Measurements from ENCODE around the gene RNU5D-1. TPM values are rescaled to one million over a fixed set of nuclear protein-coding genes. Genes with fewer than 3 reads are reported as not detected.
"Not testable (repeated sequence)": the region's sequence is repeated elsewhere in the genome, so short reads cannot be mapped to it uniquely, and the experiment has no call there.

RNU5D-1 gene
- total RNA-seq, 2 experiments from 2014 or later, result not detected

DNA sequence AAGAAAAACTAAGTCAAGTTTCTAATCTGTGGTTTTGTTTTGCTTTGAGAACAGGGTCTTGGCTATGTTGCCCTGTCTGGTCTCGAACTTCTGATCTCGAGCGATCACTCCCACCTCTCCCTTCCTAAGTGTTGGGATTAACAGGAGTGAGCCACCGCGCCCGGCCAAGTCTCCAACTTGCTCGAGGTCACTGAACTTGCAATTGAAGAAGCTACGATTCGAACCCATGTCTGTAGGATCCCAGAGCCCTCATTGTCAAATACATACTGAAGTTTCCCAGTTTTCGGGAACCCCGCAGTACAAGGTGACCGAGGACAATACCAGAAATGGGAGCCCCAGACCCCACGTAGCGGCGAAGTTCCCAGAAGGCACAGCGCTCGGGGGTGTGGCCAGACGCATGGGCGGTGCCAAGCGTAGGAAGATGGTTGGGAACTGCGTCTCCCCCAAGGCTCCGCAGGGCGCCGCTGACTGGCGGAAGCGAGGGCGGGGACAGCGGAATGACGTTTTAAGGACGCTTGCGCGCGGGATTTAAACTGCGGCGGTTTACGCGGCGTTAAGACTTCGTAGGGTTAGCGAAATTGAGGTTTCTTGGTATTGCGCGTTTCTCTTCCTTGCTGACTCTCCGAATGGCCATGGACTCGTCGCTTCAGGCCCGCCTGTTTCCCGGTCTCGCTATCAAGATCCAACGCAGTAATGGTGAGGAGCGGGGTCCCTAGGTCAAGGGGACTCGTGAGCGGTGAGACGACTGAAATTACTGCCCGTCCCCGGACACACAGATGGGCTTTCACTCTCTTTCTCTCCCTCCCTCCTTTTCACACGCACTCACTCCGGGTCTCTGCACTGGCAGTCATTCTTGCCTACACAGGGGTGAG, 8.6 kb upstream of the RNU5D-1 start, which contains the start of gene KIF2C:
Gene KIF2C (plus strand): TSS at position 531 of the 872 bp plus-strand sequence. CDS start 96 bp downstream, at position 627.
- POLR2A ChIA-PET, result interaction anchor here (0.5 to 1.6 kb wide), 5 partner anchors 8 to 754 kb away, joined by 3 to 5 read pairs (median 4); partner anchors contain the start of gene PLK3
- CTCF ChIA-PET, result interaction anchor here (1.0 to 2.8 kb wide), 3 partner anchors 9 to 47 kb away, joined by 3 to 14 read pairs (median 3); partner anchors contain the start of gene RNU5D-1

DNA sequence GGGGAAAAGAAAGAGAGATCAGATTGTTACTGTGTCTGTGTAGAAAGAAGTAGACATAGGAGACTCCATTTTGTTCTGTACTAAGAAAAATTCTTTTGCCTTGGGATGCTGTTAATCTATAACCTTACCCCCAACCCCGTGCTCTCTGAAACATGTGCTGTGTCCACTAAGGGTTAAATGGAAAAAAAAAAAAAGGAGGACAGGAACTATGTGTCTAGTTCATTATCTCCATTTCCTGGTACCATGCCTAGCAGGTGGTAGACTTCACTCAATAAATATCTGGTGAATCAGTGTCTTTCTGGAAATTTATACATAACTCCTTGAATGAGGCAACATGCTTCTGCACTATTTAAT, 8.0 kb upstream of the RNU5D-1 start:
- POLR2A ChIA-PET, result interaction anchor here (0.6 to 1.6 kb wide), 4 partner anchors 8 to 753 kb away, joined by 3 to 4 read pairs (median 4); partner anchors contain the start of gene PLK3
- CTCF ChIA-PET, result not testable (repeated sequence)

DNA sequence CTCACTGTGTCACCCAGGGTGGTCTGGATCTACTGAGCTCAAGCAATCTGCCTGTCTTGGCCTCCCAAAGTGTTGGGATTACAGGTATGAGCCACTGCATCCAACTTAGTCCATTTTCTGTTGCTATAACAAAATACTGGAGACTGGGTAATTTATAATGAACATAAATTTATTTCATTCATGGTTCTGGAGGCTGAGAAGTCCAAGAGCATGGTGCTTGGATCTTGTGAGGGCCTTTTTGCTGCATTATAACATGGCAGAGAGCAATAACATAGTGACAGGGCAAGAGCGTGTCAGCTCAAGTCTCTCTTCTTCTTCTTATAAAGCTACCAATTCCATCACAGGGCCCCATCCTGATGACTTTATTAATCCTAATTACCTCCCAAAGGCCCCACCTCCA, 5.0 kb upstream of the RNU5D-1 start:
- POLR2A ChIA-PET, result interaction anchor here (1.8 kb wide), 1 partner anchor 14 kb away, joined by 5 read pairs; no protein-coding TSS in a partner anchor

DNA sequence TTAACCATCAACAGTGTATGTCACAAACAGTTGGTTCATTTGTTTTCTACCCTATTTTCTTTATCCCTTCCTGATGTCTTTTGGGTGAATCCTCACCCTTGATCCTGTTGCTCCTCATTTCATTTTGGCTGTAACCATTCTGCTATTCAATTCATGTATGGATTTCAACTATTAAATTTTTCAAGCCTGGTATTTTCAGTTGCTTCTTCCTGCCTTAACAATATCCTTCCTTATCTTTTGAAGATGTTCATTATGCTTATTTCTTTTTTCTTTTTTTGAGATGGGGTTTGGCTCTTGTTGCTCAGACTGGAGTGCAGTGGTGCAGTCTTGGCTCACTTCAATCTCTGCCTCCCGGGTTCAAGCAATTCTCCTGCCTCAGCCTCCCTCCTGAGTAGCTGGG, 2.8 kb upstream of the RNU5D-1 start:
- POLR2A ChIA-PET, result interaction anchor here (4.9 kb wide), 1 partner anchor 12 kb away, joined by 153 read pairs; no protein-coding TSS in a partner anchor

More for the DNA sequence above, 5.0 kb upstream of the RNU5D-1 start:
- CTCF ChIA-PET, result interaction anchor here (0.7 to 0.8 kb wide), 2 partner anchors 10 to 14 kb away, joined by 3 read pairs; no protein-coding TSS in a partner anchor

DNA sequence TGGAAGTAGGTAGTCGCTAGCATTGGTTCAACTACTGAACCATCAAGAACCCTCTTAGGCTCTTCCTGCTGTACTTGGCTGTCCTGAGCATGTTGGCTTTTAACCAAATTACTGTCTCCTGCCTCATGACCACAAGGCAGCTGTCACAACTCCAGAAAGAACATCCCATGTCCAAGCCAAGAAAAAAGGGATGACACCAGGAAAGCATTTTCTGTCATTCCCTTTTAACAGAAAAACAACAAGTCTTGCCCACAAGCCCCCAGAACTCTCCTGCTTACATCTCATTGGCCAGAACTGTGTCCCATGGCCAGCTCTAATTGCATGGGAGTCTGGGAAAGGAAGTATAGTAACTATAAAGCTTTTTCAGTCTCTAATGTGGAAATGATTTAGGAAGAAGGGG, 2.4 kb upstream of the RNU5D-1 start:
- CTCF ChIA-PET, result interaction anchor here (4.0 kb wide), 1 partner anchor 42 kb away, joined by 16 read pairs; the partner anchor contains the start of gene RPS8
- POLR2A ChIA-PET, result interaction anchor here (1.2 to 4.9 kb wide), 2 partner anchors 12 to 86 kb away, joined by 3 to 153 read pairs; no protein-coding TSS in a partner anchor

More for the DNA sequence above, 2.8 kb upstream of the RNU5D-1 start:
- CTCF ChIA-PET, result no interaction called here

DNA sequence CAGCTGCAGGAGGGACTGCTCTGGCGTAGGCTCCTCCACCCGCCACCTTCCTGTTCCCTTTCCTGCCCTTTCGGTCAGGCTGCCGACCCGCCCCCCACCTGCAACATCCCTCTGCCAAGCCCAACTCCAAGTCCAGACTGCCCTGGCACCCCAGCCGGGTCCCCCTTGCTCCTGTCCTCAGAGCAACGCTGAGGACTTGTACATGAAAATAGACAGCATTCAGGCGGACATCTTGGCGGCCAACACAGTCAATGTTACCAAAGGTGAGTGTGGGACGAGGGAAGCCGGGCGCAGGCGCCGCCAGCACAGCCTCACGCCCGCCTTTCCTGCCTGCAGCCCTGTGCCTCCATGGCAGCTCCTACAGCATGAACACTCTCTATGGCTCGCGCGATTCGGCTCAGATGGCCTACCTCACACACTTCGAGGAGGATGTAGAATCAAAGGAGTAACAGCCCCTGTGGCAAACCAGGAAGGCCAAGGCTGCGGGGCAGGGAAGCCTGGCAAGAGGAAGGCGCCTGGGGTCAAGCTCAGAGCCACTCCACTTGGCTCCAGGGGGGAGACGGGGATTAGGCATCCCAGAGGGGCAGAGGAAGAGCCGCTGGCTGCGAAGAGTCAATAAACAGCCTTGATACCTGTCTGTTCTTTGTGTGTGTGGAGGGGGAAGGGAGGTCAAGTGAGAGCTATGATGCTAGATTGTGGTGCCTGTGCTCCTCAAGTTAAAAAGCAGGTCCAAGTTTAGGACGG, 5.8 kb downstream of the RNU5D-1 start:
- CTCF ChIA-PET, result interaction anchor here (1.1 to 1.2 kb wide), 2 partner anchors 18 to 84 kb away, joined by 3 to 4 read pairs; partner anchors contain the start of gene BTBD19
- POLR2A ChIA-PET, result no interaction called here

DNA sequence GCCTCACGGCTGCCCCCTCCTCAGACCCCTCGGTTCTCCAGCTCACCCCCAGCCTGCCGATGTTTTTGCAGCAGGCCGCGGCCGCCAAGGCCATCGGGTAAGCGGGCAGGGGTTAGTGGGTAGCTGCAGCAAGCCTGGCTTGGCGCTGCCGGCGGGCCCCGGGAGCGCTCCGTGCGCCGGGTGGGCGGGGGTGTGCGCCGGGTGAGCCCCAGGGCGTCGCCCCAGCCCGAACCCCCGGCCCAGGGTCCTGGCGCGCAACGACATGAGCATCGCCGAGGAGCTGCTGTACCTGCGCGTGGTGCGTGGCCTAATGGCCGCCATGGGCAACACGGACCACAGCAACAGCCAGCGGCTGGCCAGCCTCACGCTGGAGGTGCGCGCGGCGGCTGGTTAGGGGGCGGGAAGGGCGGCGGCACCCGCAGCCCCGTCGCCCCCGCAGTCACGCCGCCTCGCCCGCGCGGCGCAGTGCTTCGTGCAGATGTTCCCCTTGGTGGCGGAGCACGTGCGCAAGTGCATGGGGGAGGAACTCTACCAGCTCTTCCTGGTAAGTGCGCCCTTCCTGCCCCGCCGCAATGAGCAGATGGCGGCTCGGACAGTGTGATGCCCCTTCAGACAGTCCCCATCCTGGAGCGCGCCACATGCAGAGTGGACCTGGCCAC, 6.5 kb downstream of the RNU5D-1 start:
- POLR2A ChIA-PET, result no interaction called here
- CTCF ChIA-PET, result interaction anchor here (1.1 to 5.9 kb wide), 2 partner anchors 6 to 84 kb away, joined by 4 to 38 read pairs; partner anchors contain the start of genes BTBD19 and RNU5D-1

DNA sequence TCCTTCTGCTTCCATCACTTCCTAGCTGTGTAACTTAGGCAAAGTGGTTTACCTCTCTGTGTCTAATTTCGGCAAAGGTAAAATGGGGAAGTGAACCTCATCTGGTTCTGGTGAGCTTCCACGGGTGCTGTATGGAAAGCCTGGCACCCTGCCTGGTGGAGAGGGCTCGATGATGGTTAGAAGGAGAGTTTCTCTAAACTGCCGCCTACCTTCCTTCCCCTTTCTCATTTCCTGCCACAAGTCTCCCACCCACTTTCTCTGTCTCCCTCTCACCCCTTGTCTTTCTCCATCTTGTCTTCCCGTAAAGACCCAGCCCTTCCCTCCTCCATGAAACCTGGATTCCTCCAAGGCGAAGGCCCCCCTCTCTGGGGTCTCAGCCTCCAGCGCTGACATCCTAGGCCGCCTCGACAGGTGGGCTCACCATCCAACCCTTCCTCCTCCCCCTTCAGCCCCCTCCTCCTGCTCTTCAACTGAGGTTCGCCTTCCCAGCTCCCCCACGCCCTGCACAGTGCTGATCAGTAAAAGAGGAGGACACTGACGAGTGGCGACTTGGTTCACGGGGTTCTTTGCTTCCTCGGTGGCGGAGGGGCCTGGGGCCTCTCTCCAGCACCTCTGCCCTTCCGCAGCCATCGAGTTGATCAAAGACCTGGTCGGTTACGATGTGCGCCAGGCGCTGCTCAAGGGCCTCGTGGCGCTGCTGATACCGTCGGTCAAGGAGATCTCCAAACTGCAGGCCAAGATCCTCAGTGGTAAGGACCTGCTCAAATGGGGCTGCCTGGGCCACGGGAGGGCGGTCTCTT, 7.3 kb downstream of the RNU5D-1 start:
- ChIA-PET CTCF (interaction anchor here (1.1 to 5.9 kb wide), 2 partner anchors 7 to 85 kb away, joined by 4 to 38 read pairs; partner anchors contain the start of genes BTBD19 and RNU5D-1), POLR2A (interaction anchor here (0.6 to 1.8 kb wide), 2 partner anchors 87 to 97 kb away, joined by 3 to 5 read pairs; no protein-coding TSS in a partner anchor)

DNA sequence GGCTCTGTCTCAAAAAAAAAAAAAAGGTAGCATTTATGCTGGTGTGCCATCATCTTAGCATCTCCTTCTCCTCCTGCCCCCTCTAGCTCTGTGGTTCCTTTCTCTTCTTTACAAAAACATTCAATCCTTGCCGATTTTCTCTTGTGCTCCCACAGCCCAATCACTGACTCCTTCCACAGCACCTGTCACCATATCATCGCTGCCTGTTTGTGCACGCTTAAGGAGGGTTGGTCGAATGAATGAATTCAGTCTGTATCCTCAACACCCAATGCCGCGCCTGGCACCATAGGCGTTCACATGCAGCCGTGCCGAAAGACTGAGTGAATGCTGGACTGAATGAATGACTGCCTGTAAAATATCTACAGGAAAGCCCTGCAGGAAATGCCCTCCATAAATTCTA, 7.9 kb downstream of the RNU5D-1 start:
- ChIA-PET POLR2A (interaction anchor here (1.8 to 2.2 kb wide), 3 partner anchors 86 to 617 kb away, joined by 5 to 19 read pairs (median 6); partner anchors contain the start of genes BTBD19, MUTYH and TOE1), CTCF (interaction anchor here (5.9 kb wide), 1 partner anchor 8 kb away, joined by 38 read pairs; the partner anchor contains the start of gene RNU5D-1)

DNA sequence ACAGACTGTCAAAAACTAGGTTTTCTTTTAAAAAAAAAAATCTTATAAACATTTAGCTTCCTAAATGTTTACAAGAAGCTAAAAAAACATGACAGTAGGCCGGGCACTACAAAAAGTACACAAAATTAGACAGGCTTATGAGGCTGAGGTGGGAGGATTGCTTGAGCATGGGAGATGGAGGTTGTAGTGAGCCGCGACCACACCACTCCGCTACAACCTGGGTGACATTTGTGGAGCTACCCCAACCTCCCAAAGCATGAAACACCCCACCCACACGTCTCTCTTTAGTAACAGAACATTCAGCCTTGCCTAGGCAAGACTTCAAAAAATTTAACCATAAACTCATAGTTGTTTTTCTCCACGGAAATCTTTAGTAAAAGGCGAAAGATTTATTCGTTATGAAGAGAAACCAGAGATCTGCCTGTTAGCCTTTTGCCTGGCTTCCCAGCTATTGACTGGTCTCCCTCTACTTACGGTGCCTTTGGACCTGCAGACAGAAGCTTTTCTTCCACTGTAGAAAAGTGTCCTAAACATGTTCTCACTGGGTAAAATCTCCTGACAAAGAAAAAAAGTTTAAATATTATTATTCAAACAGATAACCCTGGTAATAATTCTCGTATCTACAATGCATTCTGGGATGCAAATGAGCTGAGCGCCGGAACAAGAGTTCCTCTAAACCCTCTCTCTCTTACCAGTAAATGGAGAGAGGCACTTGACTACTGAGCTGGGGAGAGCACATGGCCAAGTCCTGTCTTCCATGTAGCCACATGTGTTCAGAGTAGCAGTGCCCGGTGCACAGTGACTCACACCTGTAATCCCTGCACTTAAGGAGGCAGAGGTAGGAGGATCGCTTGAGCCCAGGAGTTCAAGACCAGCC, 9.2 kb downstream of the RNU5D-1 start:
- ChIA-PET POLR2A (interaction anchor here (0.6 to 2.3 kb wide), 22 partner anchors 10 to 618 kb away, joined by 4 to 153 read pairs (median 6); partner anchors contain the start of genes ARMH1, BTBD19, HECTD3 and MUTYH), CTCF (interaction anchor here (0.8 to 5.9 kb wide), 6 partner anchors 9 to 293 kb away, joined by 3 to 38 read pairs (median 3); partner anchors contain the start of genes BTBD19 and RNU5D-1)

DNA sequence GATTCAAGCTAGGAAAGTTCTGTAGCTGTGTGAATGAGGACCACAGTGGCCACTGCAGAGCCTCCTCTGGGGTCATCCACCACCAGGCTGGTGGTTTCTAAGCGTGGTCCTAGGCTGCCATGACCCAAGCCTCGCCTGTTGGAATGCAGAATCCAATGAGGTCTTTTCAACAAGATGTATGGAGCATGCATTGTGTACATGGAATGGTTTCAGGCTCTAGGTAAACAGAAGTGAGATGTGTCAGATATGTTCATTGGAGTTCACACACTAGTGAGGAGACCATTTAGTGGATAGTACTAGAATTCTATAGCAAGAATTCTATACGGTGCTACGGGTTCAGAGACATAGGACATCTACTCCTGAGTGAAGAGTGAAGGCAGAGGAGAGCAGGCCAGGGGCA, 10.7 kb downstream of the RNU5D-1 start:
- ChIA-PET POLR2A (interaction anchor here (0.6 to 2.3 kb wide), 5 partner anchors 10 to 80 kb away, joined by 3 to 36 read pairs (median 3); partner anchors contain the start of genes KIF2C, PLK3 and RNU5D-1), CTCF (interaction anchor here (1.1 to 5.9 kb wide), 2 partner anchors 11 to 74 kb away, joined by 5 to 38 read pairs; partner anchors contain the start of gene RNU5D-1)

DNA sequence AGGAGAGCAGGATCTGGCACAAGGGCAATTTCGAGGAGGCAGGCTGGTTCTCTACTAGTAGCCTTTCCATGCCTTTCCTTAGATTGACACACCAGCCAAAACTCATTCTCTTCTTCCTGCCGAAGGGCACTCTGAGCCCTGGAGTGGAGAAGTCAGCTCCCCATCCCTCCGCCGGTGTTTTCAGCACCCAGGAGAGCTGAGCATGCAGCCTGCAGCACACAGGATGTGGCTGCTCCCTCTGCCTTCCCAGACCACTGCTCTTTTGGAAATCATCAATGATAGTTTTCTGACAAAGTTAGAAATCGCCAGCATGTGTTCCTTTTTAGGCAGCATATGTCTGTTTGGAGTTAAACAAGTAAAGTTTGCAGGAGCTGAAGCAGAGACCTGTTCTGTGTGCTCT, 11.7 kb downstream of the RNU5D-1 start:
- POLR2A ChIA-PET, result no interaction called here

DNA sequence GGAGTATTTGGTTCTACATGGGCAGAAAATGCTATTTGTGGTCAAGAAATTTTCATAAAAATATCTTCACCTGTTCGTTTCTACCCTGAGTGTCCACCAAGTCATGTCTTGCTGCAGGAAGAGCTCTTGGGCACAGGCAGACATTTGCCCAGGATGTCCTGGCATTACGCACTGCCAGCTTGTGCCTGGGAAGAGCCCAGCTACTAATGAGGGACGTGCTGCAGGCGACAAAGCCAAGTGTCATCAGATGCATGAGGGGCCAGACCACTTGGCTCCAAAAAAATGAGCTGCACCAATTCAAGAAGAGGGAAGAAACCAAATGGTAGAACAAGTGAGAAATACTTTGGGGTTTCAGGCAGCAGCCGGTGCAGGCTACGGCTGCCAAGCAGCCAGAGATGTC, 12.9 kb downstream of the RNU5D-1 start:
- ChIA-PET CTCF (interaction anchor here (1.2 kb wide), 1 partner anchor 102 kb away, joined by 3 read pairs; no protein-coding TSS in a partner anchor), POLR2A (interaction anchor here (0.5 kb wide), 1 partner anchor 10 kb away, joined by 3 read pairs; no protein-coding TSS in a partner anchor)

More for the DNA sequence above, 11.7 kb downstream of the RNU5D-1 start:
- CTCF ChIA-PET, result interaction anchor here (0.6 to 5.9 kb wide), 3 partner anchors 12 to 717 kb away, joined by 5 to 38 read pairs (median 5); partner anchors contain the start of gene RNU5D-1

DNA sequence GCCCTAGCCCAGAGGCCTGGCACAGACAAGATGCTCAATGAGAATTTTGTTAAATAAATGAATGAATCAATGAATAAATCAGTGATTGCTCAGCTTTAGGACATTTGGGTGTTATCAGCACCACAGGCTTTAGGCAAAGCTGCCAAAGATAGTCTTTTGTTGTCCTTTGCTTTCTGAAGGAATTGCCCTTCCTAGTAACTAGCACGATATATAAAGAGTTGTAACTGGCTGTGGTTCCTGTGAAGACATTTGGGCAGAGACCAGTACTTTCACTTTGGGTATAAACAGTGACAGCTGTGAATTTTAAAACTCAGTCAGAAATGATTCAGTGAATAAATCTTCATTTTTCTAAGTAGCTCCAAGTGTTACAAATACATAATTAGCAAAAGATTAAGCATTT, 13.3 kb downstream of the RNU5D-1 start:
- ChIA-PET POLR2A (interaction anchor here (0.5 kb wide), 1 partner anchor 11 kb away, joined by 3 read pairs; no protein-coding TSS in a partner anchor), CTCF (interaction anchor here (0.6 to 1.2 kb wide), 2 partner anchors 15 to 102 kb away, joined by 3 to 4 read pairs; no protein-coding TSS in a partner anchor)

DNA sequence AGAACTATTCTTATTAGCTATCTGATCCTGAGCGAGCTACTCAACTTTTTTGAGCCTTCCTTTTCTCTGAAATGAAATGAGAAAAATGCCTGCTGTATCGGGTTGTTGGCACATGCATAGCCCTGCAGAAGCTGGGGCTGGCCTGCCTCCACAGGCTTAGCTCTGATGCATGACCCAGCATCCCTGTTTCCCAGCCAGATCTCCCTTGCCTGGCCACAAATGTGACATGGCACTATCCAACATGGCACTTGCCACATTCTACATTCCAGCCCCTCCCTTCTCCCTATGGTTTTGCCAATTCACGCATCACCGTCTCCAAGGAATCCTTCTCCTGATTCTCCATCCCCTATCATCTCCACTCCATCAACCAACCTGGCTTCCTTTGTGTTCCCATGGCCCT, 13.8 kb downstream of the RNU5D-1 start:
- ChIA-PET CTCF (interaction anchor here (0.6 to 1.0 kb wide), 4 partner anchors 15 to 83 kb away, joined by 3 to 4 read pairs (median 3); partner anchors contain the start of gene PLK3), POLR2A (no interaction called here)

All from activated CD8-positive, alpha-beta memory T cell treated with anti-CD3 and anti-CD28 coated beads for 36 hours (primary cell).